HG03175 (cell line): Measurements from ENCODE around the gene RXRA.

Source experiments
- ATAC-seq: cut with Tn5 transposase; IDR thresholded peaks from one replicate; pipeline ENCODE4 v1.9.1; 2021; ENCODE audit warnings: mild to moderate bottlenecking, moderate library complexity; ENCODE audit not compliant: unreplicated experiment

Gene RXRA

GRCh38 chr9:134483361-134484184 is 157.3 kb downstream of the RXRA start:
- ATAC-seq: no peak

GRCh38 chr9:134484479-134484878 is 158.2 kb downstream of the RXRA start:
- ATAC-seq: no peak

GRCh38 chr9:134485653-134486052 is 159.4 kb downstream of the RXRA start:
- ATAC-seq: no peak

GRCh38 chr9:134486143-134486591 is 159.9 kb downstream of the RXRA start:
- no peak for ATAC-seq

GRCh38 chr9:134486596-134486995 is 160.3 kb downstream of the RXRA start:
- no peak for ATAC-seq
